ENCODE data around the gene PAQR6.

- TF ChIP-seq, protein P1, sequence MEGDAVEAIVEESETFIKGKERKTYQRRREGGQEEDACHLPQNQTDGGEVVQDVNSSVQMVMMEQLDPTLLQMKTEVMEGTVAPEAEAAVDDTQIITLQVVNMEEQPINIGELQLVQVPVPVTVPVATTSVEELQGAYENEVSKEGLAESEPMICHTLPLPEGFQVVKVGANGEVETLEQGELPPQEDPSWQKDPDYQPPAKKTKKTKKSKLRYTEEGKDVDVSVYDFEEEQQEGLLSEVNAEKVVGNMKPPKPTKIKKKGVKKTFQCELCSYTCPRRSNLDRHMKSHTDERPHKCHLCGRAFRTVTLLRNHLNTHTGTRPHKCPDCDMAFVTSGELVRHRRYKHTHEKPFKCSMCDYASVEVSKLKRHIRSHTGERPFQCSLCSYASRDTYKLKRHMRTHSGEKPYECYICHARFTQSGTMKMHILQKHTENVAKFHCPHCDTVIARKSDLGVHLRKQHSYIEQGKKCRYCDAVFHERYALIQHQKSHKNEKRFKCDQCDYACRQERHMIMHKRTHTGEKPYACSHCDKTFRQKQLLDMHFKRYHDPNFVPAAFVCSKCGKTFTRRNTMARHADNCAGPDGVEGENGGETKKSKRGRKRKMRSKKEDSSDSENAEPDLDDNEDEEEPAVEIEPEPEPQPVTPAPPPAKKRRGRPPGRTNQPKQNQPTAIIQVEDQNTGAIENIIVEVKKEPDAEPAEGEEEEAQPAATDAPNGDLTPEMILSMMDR (IDR thresholded peaks at IDR 0.05), result no peak
- TF ChIP-seq POLR2AphosphoS5 (IDR thresholded peaks at IDR 0.05; ENCODE audit: low read depth, low read length), result no peak
Measured at GRCh38 chr1:156262461-156263287, 14.8 kb upstream of the PAQR6 start.

Data from Panc1 (cell line).